Endothelial cell of umbilical vein (primary cell): ENCODE measurements around the gene DLX3. TPM values are rescaled to one million over a fixed set of nuclear protein-coding genes. Genes with fewer than 3 reads are reported as not detected.

ENCODE experiments used
- BruUV-seq: library from RNA; stranded (reverse); fragments of 400-500 nt; replicated peaks from 2 replicates; lab custom pipeline; 2021; lab: Mats Ljungman, UMichigan
- CTCF ChIA-PET: fragments of 300-600, 350-600 bp; sonication (Branson Sonifier 250); formaldehyde crosslinking; loops from one replicate; lab custom pipeline; 2021; ENCODE audit warnings: antibody characterized with exemption, inconsistent platforms; lab: Charles Lee
- POLR2A ChIA-PET: fragments of 300-600, 350-600 bp; sonication (Branson Sonifier 250); formaldehyde crosslinking; loops from one replicate; lab custom pipeline; 2021; ENCODE audit warnings: antibody characterized with exemption, inconsistent platforms; lab: Charles Lee
- DNase-seq: peaks from one replicate; pipeline ENCODE4 v3.0.0-alpha.2; 2011; ENCODE audit warnings: low read depth, low spot score
- FAIRE-seq: peaks from 2 replicates; lab custom pipeline; 2011; peaks lifted over from hg19 to GRCh38; lab: Jason Lieb, UNC
- H2AFZ ChIP-seq: 2 replicates; pipeline ENCODE4 v1.6.0; 2012; ENCODE audit warnings: low read depth, low read length, control low read depth, inconsistent platforms
- H3K27ac ChIP-seq: 2 replicates; pipeline ENCODE4 v1.5.1; 2011; ENCODE audit warnings: low read depth, mild to moderate bottlenecking, control low read depth, low read length, moderate library complexity; ENCODE audit not compliant: insufficient read depth
- H3K27me3 ChIP-seq, 2 experiments: 2 replicates each; pipeline versions ENCODE4 v1.6.0 to v1.6.1; 2011; ENCODE audit warnings: low read length in 2 of 2, mixed read lengths in 1 of 2; ENCODE audit not compliant: control insufficient read depth in 2 of 2, insufficient read depth in 2 of 2
- H3K36me3 ChIP-seq, 2 experiments: 2 replicates in 1 of 2; 3 replicates in 1 of 2; pipeline ENCODE4 v1.5.1; 2011; ENCODE audit warnings: low read length in 2 of 2, mild to moderate bottlenecking in 1 of 2, moderate library complexity in 1 of 2; ENCODE audit not compliant: control insufficient read depth in 2 of 2, insufficient read depth in 2 of 2; ENCODE audit errors: extremely low read depth in 1 of 2
- H3K4me1 ChIP-seq: 3 replicates; pipeline ENCODE4 v1.5.1; 2011; ENCODE audit warnings: mild to moderate bottlenecking, low read length; ENCODE audit not compliant: control insufficient read depth, insufficient read depth; ENCODE audit errors: extremely low read depth
- H3K4me2 ChIP-seq: 2 replicates; pipeline ENCODE4 v1.6.1; 2011; ENCODE audit warnings: low read length, control low read depth, mixed read lengths; ENCODE audit not compliant: insufficient read depth
- H3K4me3 ChIP-seq, 3 experiments: fragments of 200-600 bp in 1 of 3; sonication (generic), shearing (Covaris generic) in 1 of 3; replicated peaks in 1 of 3; 2 replicates each; pipeline ENCODE4 v1.5.1; 2011 to 2016; ENCODE audit warnings: control low read depth in 3 of 3, low read length in 3 of 3, mild to moderate bottlenecking in 2 of 3, inconsistent platforms in 1 of 3, low read depth in 1 of 3, moderate library complexity in 1 of 3; ENCODE audit not compliant: insufficient read depth in 1 of 3
- H3K79me2 ChIP-seq: 2 replicates; pipeline ENCODE4 v1.6.0; 2012; ENCODE audit warnings: low read length, inconsistent platforms; ENCODE audit not compliant: control insufficient read depth, insufficient read depth
- H3K9ac ChIP-seq: replicated peaks from 2 replicates; pipeline ENCODE3; 2011; ENCODE audit warnings: low read length, control low read depth; ENCODE audit not compliant: insufficient read depth; ENCODE audit errors: extremely low read depth
- H3K9me1 ChIP-seq: replicated peaks from 3 replicates; pipeline ENCODE4 v1.6.0; 2011; ENCODE audit warnings: mild to moderate bottlenecking, low read length; ENCODE audit not compliant: control insufficient read depth, insufficient read depth; ENCODE audit errors: extremely low read depth
- H3K9me3 ChIP-seq: replicated peaks from 2 replicates; pipeline ENCODE4 v1.5.1; 2012; ENCODE audit warnings: low read length, inconsistent platforms; ENCODE audit not compliant: control insufficient read depth, insufficient read depth
- H4K20me1 ChIP-seq: replicated peaks from 2 replicates; pipeline ENCODE3; 2011; ENCODE audit warnings: mild to moderate bottlenecking, low read length; ENCODE audit not compliant: control insufficient read depth, insufficient read depth; ENCODE audit errors: extremely low read depth
- CTCF ChIP-seq, 2 donors: IDR thresholded peaks; 1 replicate in 1 of 2; 2 replicates in 1 of 2; pipeline ENCODE4 v1.5.1; 2011; ENCODE audit warnings: low read length in 2 of 2, mild to moderate bottlenecking in 2 of 2, moderate library complexity in 2 of 2, control low read depth in 1 of 2, inconsistent platforms in 1 of 2, low read depth in 1 of 2; ENCODE audit not compliant: insufficient read depth in 1 of 2; ENCODE audit errors: extremely low read depth in 1 of 2
- FOS ChIP-seq: IDR thresholded peaks from 2 replicates; pipeline ENCODE4 v1.6.1; 2011; ENCODE audit warnings: mild to moderate bottlenecking, low read length, moderate library complexity, borderline replicate concordance; ENCODE audit not compliant: insufficient read depth
- GATA2 ChIP-seq: IDR thresholded peaks from 2 replicates; pipeline ENCODE4 v1.7.0; 2011; ENCODE audit warnings: low read depth, mild to moderate bottlenecking, moderate library complexity, mixed read lengths, low read length; ENCODE audit not compliant: insufficient read length, insufficient read depth
- JUN ChIP-seq: IDR thresholded peaks from 2 replicates; pipeline ENCODE4 v1.6.1; 2011; ENCODE audit warnings: borderline replicate concordance, low read depth; ENCODE audit not compliant: insufficient read length, insufficient read depth
- MAX ChIP-seq: IDR thresholded peaks from 2 replicates; pipeline ENCODE4 v1.6.1; 2011; ENCODE audit not compliant: insufficient read depth, insufficient read length
- MYC ChIP-seq: IDR thresholded peaks from one replicate; pipeline ENCODE4 v1.6.1; 2011; ENCODE audit warnings: mild to moderate bottlenecking, low read depth, low read length
- POLR2A ChIP-seq: IDR thresholded peaks from 2 replicates; pipeline ENCODE4 v1.6.1; 2012; ENCODE audit warnings: low read depth, mild to moderate bottlenecking, control low read depth, low read length
- dilution Hi-C: fragments of 300-500 bp; cut with MboI; formaldehyde crosslinking; loops from one replicate; pipeline ENCODE4 v1.15.0; 2019; ENCODE audit warnings: low sequenced_read_pairs; ENCODE audit not compliant: extremely low pct_ligation_motif_present
- intact Hi-C: fragments of 100-400 bp; cut with micrococcal nuclease; formaldehyde crosslinking; loops from one replicate; pipeline ENCODE4 v1.10.0; 2022
- polyA plus RNA-seq, 4 experiments: library from polyadenylated mRNA; depleted of rRNA in 3 of 4; stranded (reverse) in 3 of 4; unstranded in 1 of 4; fragments of >200 nt; gene quantifications; 2 replicates each; pipeline versions ENCODE4 v1.2.1 to v1.2.3, GENCODE V29; 2011 to 2012; ENCODE audit warnings: missing spikeins in 1 of 4
- total RNA-seq: library from RNA; stranded (reverse); gene quantifications from 2 replicates; pipeline ENCODE4 v1.2.3, GENCODE V29; 2021

DLX3 gene
- total and polyA plus RNA-seq, 2 donors (not counting 3 experiments of a cell fraction or from before 2014, with no cell fraction given), result not detected

- ChIA-PET POLR2A (no interaction called here), CTCF (interaction anchor here (2.2 to 5.3 kb wide), 5 partner anchors 18 to 63 kb away, joined by 9 to 101 read pairs (median 84); no protein-coding TSS in a partner anchor)
- H3K9ac ChIP-seq, result no peak overlapping the region
- dilution Hi-C loops, result no loop called here
- H4K20me1 ChIP-seq, result no peaks in the 10 kb centered on the region
- no peaks in the 10 kb centered on the region for H3K9me1 ChIP-seq
- DNase-seq (no peak), FAIRE-seq (no peak)
- intact Hi-C loops, result no loop called here
- H3K9me3 ChIP-seq, result no peaks in the 10 kb centered on the region
- TF ChIP-seq FOS (no peak), CTCF (IDR thresholded peaks at IDR 0.05; ENCODE audit: extremely low read depth in 1 of 2, insufficient read depth in 1 of 2, low read depth in 1 of 2, low read length in 2 of 2) (no peak), MAX (no peak), JUN (no peak), GATA2 (no peak), MYC (no peak), POLR2A (no peak)
- H3K4me2 ChIP-seq, result no peak overlapping the region
- H3K27me3 ChIP-seq, result no peaks in the 10 kb centered on the region
- no peak overlapping the region for H2AFZ ChIP-seq
- no peak overlapping the region for H3K27ac ChIP-seq
- BruUV-seq, result no TSS peak
- H3K36me3 ChIP-seq, result no peaks in the 10 kb centered on the region
- peaks cover 20% of the 10 kb centered on the region for H3K4me1 ChIP-seq
- no peaks in the 10 kb centered on the region for H3K79me2 ChIP-seq
- H3K4me3 ChIP-seq, result no peak overlapping the region
These were observed 34.2 kb upstream of the DLX3 start for GRCh38 chr17:50029185-50029584.
